GM12801 (cell line): Measurements from ENCODE around the gene EMSY.

Experiments
- TF ChIP-seq, protein P1 (sequence below): IDR thresholded peaks from one replicate; pipeline ENCODE4 v1.5.1; 2011; ENCODE audit warnings: control low read depth; ENCODE audit not compliant: insufficient read length; ENCODE audit errors: extremely low read depth

The EMSY gene

GRCh38 chr11:76588455-76589325 lies 143.9 kb downstream of the EMSY start:
- TF ChIP-seq, protein P1, sequence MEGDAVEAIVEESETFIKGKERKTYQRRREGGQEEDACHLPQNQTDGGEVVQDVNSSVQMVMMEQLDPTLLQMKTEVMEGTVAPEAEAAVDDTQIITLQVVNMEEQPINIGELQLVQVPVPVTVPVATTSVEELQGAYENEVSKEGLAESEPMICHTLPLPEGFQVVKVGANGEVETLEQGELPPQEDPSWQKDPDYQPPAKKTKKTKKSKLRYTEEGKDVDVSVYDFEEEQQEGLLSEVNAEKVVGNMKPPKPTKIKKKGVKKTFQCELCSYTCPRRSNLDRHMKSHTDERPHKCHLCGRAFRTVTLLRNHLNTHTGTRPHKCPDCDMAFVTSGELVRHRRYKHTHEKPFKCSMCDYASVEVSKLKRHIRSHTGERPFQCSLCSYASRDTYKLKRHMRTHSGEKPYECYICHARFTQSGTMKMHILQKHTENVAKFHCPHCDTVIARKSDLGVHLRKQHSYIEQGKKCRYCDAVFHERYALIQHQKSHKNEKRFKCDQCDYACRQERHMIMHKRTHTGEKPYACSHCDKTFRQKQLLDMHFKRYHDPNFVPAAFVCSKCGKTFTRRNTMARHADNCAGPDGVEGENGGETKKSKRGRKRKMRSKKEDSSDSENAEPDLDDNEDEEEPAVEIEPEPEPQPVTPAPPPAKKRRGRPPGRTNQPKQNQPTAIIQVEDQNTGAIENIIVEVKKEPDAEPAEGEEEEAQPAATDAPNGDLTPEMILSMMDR = no peak

- TF ChIP-seq, protein P1 = no peak
Observed at GRCh38 chr11:76589477-76589876, 144.7 kb downstream of the EMSY start.

DNA sequence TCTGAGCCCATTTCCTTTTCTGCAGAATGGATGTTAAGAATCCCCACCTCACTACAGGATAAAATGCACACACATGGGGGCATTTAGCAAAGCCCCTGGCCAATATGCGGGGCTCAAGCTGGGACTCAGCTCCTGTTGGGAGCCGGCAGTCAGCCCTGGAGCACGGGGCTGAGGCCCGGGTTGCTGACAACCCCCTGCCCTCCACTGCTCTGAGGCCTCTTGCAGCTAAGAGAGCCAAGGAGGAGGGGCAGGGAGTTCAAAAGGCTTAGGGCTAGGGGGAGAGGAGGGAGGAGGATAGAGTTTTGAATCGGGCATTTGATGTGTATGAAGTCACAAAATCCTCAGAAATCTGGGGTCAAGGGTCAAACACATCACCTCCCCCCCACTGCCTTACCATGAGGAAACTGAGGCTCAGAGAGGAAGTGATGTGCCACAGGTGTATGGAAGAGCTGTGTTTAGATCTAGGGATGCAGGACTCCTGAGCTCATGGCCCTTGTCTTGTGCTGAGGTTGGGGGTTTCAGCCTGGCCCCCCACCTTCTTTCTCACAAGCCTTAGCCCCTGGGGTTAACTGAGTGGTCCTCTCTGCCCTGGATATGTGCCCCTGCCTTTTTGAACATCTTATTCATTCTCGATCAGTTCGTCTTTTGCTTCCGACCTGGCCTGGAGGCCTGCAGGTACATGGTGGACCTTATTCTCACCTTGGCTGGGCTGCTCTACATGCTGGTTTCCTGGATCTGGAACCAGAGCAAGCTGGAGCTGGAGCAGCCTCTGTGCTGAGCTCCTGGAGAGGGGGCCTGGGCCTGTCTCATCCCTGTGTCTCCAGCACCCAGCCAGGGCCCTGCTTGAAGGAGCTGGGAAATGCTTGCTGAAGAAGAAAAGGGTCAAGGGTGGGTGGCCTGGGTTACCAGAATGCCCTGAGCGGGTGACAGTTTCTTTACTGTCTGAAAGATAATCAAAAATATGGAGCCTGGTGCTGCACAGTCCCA lies 145.4 kb downstream of the EMSY start:
- TF ChIP-seq, protein P1 = no peak

DNA sequence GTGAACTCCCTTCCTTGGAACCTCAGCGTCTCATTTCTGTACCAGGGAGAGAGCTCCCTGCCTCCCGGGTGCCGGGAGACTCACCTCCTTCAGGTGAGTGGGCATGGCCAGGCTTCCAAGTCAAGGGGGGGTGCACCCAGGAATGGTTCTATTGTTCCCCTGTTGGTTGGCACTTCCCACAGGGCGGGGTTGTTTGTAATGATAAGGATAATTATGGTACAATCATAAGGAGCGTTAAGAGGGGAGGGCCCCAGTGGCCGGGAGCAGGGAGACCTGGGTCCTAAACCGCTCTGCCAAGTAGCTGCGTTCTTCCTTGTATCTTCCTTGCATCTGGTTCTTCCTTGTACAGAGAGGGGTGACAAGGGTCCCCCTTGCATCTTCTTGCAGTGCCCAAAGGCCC lies 146.6 kb downstream of the EMSY start:
- TF ChIP-seq, protein P1 = no peak

DNA sequence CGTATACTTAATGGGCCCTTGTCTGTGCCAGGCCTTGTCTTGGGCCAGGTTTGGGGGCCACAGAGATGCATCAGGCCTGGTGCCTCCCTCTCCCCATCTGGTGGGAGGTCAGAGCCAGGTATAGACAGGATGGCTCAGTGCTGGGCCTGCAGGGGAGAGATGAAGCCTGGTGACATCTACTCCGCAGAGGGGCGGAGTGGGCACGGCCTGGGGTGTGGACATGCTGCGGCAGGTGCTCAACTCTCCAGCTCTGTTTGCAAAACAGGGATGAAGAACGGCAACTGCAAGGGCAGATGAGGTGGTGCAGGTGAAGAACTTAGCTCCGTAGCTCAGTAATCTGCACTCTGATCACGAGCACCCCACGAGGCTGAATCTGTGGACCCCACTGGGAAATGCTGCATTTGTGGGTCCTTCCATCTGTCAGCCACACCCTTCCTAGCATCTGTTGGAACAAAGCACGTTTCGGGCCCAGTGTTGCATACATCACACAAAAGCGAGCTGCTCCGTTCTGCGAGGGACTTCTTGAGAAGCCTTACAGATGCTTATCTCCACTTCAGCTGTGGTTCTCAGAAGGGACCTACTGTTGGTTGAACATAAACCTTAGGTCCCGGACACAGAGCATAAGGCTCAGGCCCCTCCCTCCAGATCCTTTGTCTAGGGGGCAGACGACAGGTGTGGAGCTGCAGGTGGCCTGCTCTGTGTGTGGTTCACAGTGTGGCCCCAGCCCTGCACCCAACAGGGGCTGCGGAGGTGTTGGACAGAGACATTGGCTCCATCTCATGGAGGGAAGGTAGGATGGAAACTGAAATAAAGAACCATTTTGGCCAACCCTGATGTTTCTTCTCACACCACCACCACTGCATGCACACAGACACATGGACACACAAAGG lies 147.5 kb downstream of the EMSY start:
- TF ChIP-seq, protein P1 = no peak

GRCh38 chr11:76592961-76593360 lies 148.1 kb downstream of the EMSY start:
- TF ChIP-seq, protein P1 = no peak

- TF ChIP-seq, protein P1 = no peak
Observed at GRCh38 chr11:76596652-76597051, 151.8 kb downstream of the EMSY start.
